HEK293 (cell line): ENCODE data around the gene PIGS.

Experiments used
- KLF10 ChIP-seq: fragments of 450-650 bp; IDR thresholded peaks from 2 replicates; pipeline ENCODE4 v1.5.1; 2018; ENCODE audit warnings: missing biosample characterization, mild to moderate bottlenecking, missing genetic modification characterization
- TCF7L2 ChIP-seq: IDR thresholded peaks from 2 replicates; pipeline ENCODE4 v1.6.1; 2011; ENCODE audit warnings: low read depth, mild to moderate bottlenecking, inconsistent platforms, low read length, moderate library complexity, borderline replicate concordance
- YY1 ChIP-seq: fragments of 450-650 bp; formaldehyde crosslinking; IDR thresholded peaks from 2 replicates; pipeline ENCODE4 v1.5.1; 2018; ENCODE audit warnings: missing biosample characterization, missing genetic modification characterization
- ZBTB20 ChIP-seq: fragments of 450-650 bp; formaldehyde crosslinking; IDR thresholded peaks from 2 replicates; pipeline ENCODE4 v1.5.1; 2016; ENCODE audit warnings: missing biosample characterization, missing genetic modification characterization
- ZNF626 ChIP-seq: fragments of 450-650 bp; sonication (Bioruptor Pico); formaldehyde crosslinking; IDR thresholded peaks from 2 replicates; pipeline ENCODE4 v1.5.1; 2018; ENCODE audit warnings: missing biosample characterization, missing genetic modification characterization, inconsistent platforms
- TF ChIP-seq, protein P1 (sequence below): fragments of 450-650 bp; formaldehyde crosslinking; IDR thresholded peaks from 2 replicates; pipeline ENCODE4 v1.5.1; 2016; ENCODE audit warnings: missing biosample characterization, missing genetic modification characterization
- TF ChIP-seq, protein P2 (sequence below): fragments of 450-650 bp; formaldehyde crosslinking; IDR thresholded peaks from 2 replicates; pipeline ENCODE4 v1.5.1; 2016; ENCODE audit warnings: missing biosample characterization, missing genetic modification characterization
- TF ChIP-seq, protein P3 (sequence below): fragments of 450-650 bp; formaldehyde crosslinking; IDR thresholded peaks from 2 replicates; pipeline ENCODE4 v1.5.1; 2016; ENCODE audit warnings: missing biosample characterization, missing genetic modification characterization
- TF ChIP-seq, protein P4 (sequence below): fragments of 450-650 bp; formaldehyde crosslinking; IDR thresholded peaks from 2 replicates; pipeline ENCODE4 v1.5.1; 2016; ENCODE audit warnings: missing biosample characterization, missing genetic modification characterization, low read depth

DNA sequence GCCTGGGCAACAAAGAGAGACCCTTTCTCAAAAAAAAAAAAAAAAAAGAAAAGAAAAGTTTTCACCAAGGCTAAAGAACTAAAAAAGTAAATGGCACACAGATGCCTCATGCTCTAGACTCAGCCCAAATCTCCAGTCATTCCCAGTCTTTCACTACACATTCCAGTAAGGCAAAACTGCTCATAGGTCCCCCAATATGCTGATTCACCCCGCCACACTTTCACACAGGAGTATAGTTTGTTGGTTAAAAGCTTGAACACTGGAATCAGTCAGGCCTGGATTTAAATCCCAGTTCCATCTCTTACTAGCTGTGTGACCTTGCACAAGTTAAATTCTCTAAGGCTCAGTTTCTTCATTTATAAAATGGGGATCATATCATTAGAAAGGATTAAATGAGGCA is 1.9 kb downstream of the PIGS start:
- TF ChIP-seq, protein P1, sequence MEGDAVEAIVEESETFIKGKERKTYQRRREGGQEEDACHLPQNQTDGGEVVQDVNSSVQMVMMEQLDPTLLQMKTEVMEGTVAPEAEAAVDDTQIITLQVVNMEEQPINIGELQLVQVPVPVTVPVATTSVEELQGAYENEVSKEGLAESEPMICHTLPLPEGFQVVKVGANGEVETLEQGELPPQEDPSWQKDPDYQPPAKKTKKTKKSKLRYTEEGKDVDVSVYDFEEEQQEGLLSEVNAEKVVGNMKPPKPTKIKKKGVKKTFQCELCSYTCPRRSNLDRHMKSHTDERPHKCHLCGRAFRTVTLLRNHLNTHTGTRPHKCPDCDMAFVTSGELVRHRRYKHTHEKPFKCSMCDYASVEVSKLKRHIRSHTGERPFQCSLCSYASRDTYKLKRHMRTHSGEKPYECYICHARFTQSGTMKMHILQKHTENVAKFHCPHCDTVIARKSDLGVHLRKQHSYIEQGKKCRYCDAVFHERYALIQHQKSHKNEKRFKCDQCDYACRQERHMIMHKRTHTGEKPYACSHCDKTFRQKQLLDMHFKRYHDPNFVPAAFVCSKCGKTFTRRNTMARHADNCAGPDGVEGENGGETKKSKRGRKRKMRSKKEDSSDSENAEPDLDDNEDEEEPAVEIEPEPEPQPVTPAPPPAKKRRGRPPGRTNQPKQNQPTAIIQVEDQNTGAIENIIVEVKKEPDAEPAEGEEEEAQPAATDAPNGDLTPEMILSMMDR (tag by site-specific recombination): no peak
- TF ChIP-seq, protein P2, sequence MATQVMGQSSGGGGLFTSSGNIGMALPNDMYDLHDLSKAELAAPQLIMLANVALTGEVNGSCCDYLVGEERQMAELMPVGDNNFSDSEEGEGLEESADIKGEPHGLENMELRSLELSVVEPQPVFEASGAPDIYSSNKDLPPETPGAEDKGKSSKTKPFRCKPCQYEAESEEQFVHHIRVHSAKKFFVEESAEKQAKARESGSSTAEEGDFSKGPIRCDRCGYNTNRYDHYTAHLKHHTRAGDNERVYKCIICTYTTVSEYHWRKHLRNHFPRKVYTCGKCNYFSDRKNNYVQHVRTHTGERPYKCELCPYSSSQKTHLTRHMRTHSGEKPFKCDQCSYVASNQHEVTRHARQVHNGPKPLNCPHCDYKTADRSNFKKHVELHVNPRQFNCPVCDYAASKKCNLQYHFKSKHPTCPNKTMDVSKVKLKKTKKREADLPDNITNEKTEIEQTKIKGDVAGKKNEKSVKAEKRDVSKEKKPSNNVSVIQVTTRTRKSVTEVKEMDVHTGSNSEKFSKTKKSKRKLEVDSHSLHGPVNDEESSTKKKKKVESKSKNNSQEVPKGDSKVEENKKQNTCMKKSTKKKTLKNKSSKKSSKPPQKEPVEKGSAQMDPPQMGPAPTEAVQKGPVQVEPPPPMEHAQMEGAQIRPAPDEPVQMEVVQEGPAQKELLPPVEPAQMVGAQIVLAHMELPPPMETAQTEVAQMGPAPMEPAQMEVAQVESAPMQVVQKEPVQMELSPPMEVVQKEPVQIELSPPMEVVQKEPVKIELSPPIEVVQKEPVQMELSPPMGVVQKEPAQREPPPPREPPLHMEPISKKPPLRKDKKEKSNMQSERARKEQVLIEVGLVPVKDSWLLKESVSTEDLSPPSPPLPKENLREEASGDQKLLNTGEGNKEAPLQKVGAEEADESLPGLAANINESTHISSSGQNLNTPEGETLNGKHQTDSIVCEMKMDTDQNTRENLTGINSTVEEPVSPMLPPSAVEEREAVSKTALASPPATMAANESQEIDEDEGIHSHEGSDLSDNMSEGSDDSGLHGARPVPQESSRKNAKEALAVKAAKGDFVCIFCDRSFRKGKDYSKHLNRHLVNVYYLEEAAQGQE (tag by site-specific recombination): no peak
- no peak for TF ChIP-seq YY1
- no peak for TF ChIP-seq KLF10 (tag by site-specific recombination)
- TF ChIP-seq, protein P3, sequence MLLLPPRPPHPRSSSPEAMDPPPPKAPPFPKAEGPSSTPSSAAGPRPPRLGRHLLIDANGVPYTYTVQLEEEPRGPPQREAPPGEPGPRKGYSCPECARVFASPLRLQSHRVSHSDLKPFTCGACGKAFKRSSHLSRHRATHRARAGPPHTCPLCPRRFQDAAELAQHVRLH (tag by site-specific recombination): no peak
- no peak for TF ChIP-seq ZBTB20
- TF ChIP-seq, protein P4, sequence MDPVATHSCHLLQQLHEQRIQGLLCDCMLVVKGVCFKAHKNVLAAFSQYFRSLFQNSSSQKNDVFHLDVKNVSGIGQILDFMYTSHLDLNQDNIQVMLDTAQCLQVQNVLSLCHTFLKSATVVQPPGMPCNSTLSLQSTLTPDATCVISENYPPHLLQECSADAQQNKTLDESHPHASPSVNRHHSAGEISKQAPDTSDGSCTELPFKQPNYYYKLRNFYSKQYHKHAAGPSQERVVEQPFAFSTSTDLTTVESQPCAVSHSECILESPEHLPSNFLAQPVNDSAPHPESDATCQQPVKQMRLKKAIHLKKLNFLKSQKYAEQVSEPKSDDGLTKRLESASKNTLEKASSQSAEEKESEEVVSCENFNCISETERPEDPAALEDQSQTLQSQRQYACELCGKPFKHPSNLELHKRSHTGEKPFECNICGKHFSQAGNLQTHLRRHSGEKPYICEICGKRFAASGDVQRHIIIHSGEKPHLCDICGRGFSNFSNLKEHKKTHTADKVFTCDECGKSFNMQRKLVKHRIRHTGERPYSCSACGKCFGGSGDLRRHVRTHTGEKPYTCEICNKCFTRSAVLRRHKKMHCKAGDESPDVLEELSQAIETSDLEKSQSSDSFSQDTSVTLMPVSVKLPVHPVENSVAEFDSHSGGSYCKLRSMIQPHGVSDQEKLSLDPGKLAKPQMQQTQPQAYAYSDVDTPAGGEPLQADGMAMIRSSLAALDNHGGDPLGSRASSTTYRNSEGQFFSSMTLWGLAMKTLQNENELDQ (tag by site-specific recombination): no peak
- TF ChIP-seq TCF7L2: no peak
- TF ChIP-seq ZNF626: no peak
